Neural progenitor cell (in vitro differentiated cells): ENCODE results near the gene TRIM65. TPM values are rescaled to one million over a fixed set of nuclear protein-coding genes. Genes with fewer than 3 reads are reported as not detected.

Experiments
- DNase-seq: peaks from one replicate; pipeline ENCODE4 v3.0.0-alpha.2; 2016; ENCODE audit warnings: low spot score
- H2AFZ ChIP-seq: fragments of 200-600 bp; sonication (generic); replicated peaks from 2 replicates; pipeline ENCODE4 v1.6.1; 2016; ENCODE audit warnings: antibody characterized with exemption
- H3F3A ChIP-seq: fragments of 200-600 bp; sonication (generic); 2 replicates; pipeline ENCODE4 v1.6.1; 2016; ENCODE audit warnings: antibody characterized with exemption, low read depth
- H3K27ac ChIP-seq: fragments of 200-600 bp; sonication (generic); 2 replicates; pipeline ENCODE4 v1.5.1; 2016; ENCODE audit warnings: mild to moderate bottlenecking
- H3K27me3 ChIP-seq: fragments of 200-600 bp; sonication (generic); 2 replicates; pipeline ENCODE4 v1.6.1; 2016; ENCODE audit warnings: mild to moderate bottlenecking, moderate library complexity
- H3K36me3 ChIP-seq: fragments of 200-600 bp; sonication (generic); 2 replicates; pipeline ENCODE4 v1.5.1; 2016
- H3K4me1 ChIP-seq: fragments of 200-600 bp; sonication (generic); 2 replicates; pipeline ENCODE4 v1.6.1; 2016; ENCODE audit warnings: mixed run types
- H3K4me2 ChIP-seq: fragments of 200-600 bp; sonication (generic); 2 replicates; pipeline ENCODE4 v1.6.1; 2016
- H3K4me3 ChIP-seq: fragments of 200-600 bp; sonication (generic); 2 replicates; pipeline ENCODE4 v1.5.1; 2016
- H3K79me2 ChIP-seq: fragments of 200-600 bp; sonication (generic); 2 replicates; pipeline ENCODE4 v1.6.1; 2016; ENCODE audit warnings: low read depth
- H3K9ac ChIP-seq: fragments of 200-600 bp; sonication (generic); 2 replicates; pipeline ENCODE4 v1.6.1; 2016
- H3K9me3 ChIP-seq: fragments of 200-600 bp; sonication (generic); 2 replicates; pipeline ENCODE4 v1.5.1; 2016; ENCODE audit warnings: low read depth
- H4K20me1 ChIP-seq: fragments of 200-600 bp; sonication (generic); 2 replicates; pipeline ENCODE4 v1.6.1; 2016; ENCODE audit warnings: low read depth
- H3K27ac Mint-ChIP-seq: 3 replicates; pipeline ENCODE4 v1.8.0; 2021; ENCODE audit warnings: mixed read lengths
- H3K27me3 Mint-ChIP-seq: 2 replicates; pipeline ENCODE4 v1.8.0; 2022; ENCODE audit warnings: low read depth, mild to moderate bottlenecking, inconsistent platforms, moderate library complexity, mixed read lengths; ENCODE audit not compliant: insufficient read depth
- H3K36me3 Mint-ChIP-seq: 3 replicates; pipeline ENCODE4 v1.8.0; 2021; ENCODE audit warnings: mixed read lengths
- H3K4me1 Mint-ChIP-seq: 3 replicates; pipeline ENCODE4 v1.8.0; 2021; ENCODE audit warnings: mixed read lengths
- H3K4me3 Mint-ChIP-seq: 3 replicates; pipeline ENCODE4 v1.8.0; 2021; ENCODE audit warnings: mild to moderate bottlenecking, moderate library complexity, mixed read lengths
- H3K9me3 Mint-ChIP-seq: 3 replicates; pipeline ENCODE4 v1.8.0; 2020; ENCODE audit warnings: mixed read lengths
- CTCF ChIP-seq: fragments of 200-600 bp; sonication (generic); IDR thresholded peaks from 2 replicates; pipeline ENCODE4 v1.5.1; 2017; ENCODE audit warnings: antibody characterized with exemption, mild to moderate bottlenecking
- EZH2 ChIP-seq: fragments of 200-600 bp; sonication (generic); IDR thresholded peaks from 2 replicates; pipeline ENCODE4 v1.6.1; 2017; ENCODE audit warnings: antibody characterized with exemption, mild to moderate bottlenecking, moderate library complexity
- EZH2phosphoT487 ChIP-seq: fragments of 200-600 bp; sonication (generic); IDR thresholded peaks from 2 replicates; pipeline ENCODE4 v1.6.1; 2017; ENCODE audit warnings: antibody characterized with exemption
- total RNA-seq: library from RNA; depleted of rRNA; stranded (reverse); fragments of >200 nt; gene quantifications from 2 replicates; pipeline ENCODE4 v1.2.3, GENCODE V29; 2015; ENCODE audit warnings: low replicate concordance

TRIM65 gene
- total RNA-seq, 1 donor from 2014 or later: 17.2 TPM

- Histone ChIP-seq H3K4me3 (no peak overlapping the region), H3K27ac (no peak overlapping the region), H3K9ac (no peak overlapping the region), H3K4me1 (no peaks in the 10 kb centered on the region), H3K27me3 (no peaks in the 10 kb centered on the region), H4K20me1 (no peaks in the 10 kb centered on the region), H3K9me3 (no peaks in the 10 kb centered on the region), H3K4me2 (no peak overlapping the region), H3K79me2 (no peaks in the 10 kb centered on the region), H3F3A (peaks cover 21% of the 10 kb centered on the region), H2AFZ (no peak overlapping the region), H3K36me3 (no peaks in the 10 kb centered on the region)
- TF ChIP-seq EZH2phosphoT487: no peak
- TF ChIP-seq EZH2: no peak
- TF ChIP-seq CTCF: no peak
- Mint-ChIP-seq H3K27ac (no peak overlapping the region), H3K9me3 (no peaks in the 10 kb centered on the region), H3K27me3 (peaks cover 4% of the 10 kb centered on the region), H3K4me1 (no peaks in the 10 kb centered on the region), H3K36me3 (peaks cover 2% of the 10 kb centered on the region), H3K4me3 (no peak overlapping the region)
- DNase-seq: no peak
Measured at GRCh38 chr17:75909812-75910274, 13.1 kb upstream of the TRIM65 start.

GRCh38 chr17:75909051-75909811 lies 12.5 kb upstream of the TRIM65 start:
- Mint-ChIP-seq H3K4me1 (no peaks in the 10 kb centered on the region), H3K27ac (no peak overlapping the region), H3K27me3 (peaks cover 4% of the 10 kb centered on the region), H3K9me3 (no peaks in the 10 kb centered on the region), H3K36me3 (peaks cover 2% of the 10 kb centered on the region), H3K4me3 (peak overlapping the region; percentile 74)
- Histone ChIP-seq H3F3A (peaks cover 26% of the 10 kb centered on the region), H4K20me1 (no peaks in the 10 kb centered on the region), H3K4me1 (no peaks in the 10 kb centered on the region), H3K36me3 (no peaks in the 10 kb centered on the region), H3K4me2 (no peak overlapping the region), H3K27ac (no peak overlapping the region), H3K27me3 (no peaks in the 10 kb centered on the region), H3K4me3 (no peak overlapping the region), H3K9ac (no peak overlapping the region), H3K9me3 (no peaks in the 10 kb centered on the region), H2AFZ (no peak overlapping the region), H3K79me2 (peaks cover 3% of the 10 kb centered on the region)
- no peak for TF ChIP-seq CTCF
- no peak for DNase-seq

GRCh38 chr17:75908201-75908600 lies 11.4 kb upstream of the TRIM65 start:
- H3K9me3 Mint-ChIP-seq: no peaks in the 10 kb centered on the region
- no peaks in the 10 kb centered on the region for H3K9me3 ChIP-seq
- H3K36me3 Mint-ChIP-seq: peaks cover 2% of the 10 kb centered on the region
- H3K4me1 Mint-ChIP-seq: peaks cover 3% of the 10 kb centered on the region
- no peak overlapping the region for H3K27ac ChIP-seq
- H3K4me3 ChIP-seq: no peak overlapping the region
- no peak overlapping the region for H3K9ac ChIP-seq
- no peak overlapping the region for H2AFZ ChIP-seq
- H3K27me3 Mint-ChIP-seq: peaks cover 3% of the 10 kb centered on the region
- H3K4me1 ChIP-seq: peaks cover 8% of the 10 kb centered on the region
- H3K36me3 ChIP-seq: no peaks in the 10 kb centered on the region
- peaks cover 13% of the 10 kb centered on the region for H3K79me2 ChIP-seq
- TF ChIP-seq EZH2phosphoT487 (no peak), CTCF (no peak), EZH2 (no peak)
- H4K20me1 ChIP-seq: no peaks in the 10 kb centered on the region
- H3F3A ChIP-seq: peaks cover 30% of the 10 kb centered on the region
- DNase-seq: no peak
- H3K4me3 Mint-ChIP-seq: peak overlapping the region; percentile 62
- H3K27ac Mint-ChIP-seq: no peak overlapping the region
- no peaks in the 10 kb centered on the region for H3K27me3 ChIP-seq
- no peak overlapping the region for H3K4me2 ChIP-seq
